Neutrophil (primary cell): Measurements from ENCODE around the gene MLNR.
A peak's percentile ranks its signal among the peaks of the same experiment; 100 is the strongest.

Source experiments
- H3K27ac ChIP-seq: fragments of 200-600 bp; sonication (generic); 2 replicates; pipeline ENCODE4 v1.5.1; 2016; ENCODE audit warnings: mild to moderate bottlenecking, moderate library complexity
- H3K27me3 ChIP-seq: fragments of 200-600 bp; sonication (generic); 2 replicates; pipeline ENCODE4 v1.6.0; 2016; ENCODE audit warnings: mild to moderate bottlenecking
- H3K36me3 ChIP-seq: fragments of 200-600 bp; sonication (generic); 2 replicates; pipeline ENCODE4 v1.5.1; 2017
- H3K4me1 ChIP-seq, 2 experiments: fragments of 200-600 bp in 1 of 2; sonication (generic) in 1 of 2; 1 replicate in 1 of 2; 2 replicates in 1 of 2; pipeline versions ENCODE4 v1.5.1 to v1.6.1; 2013 to 2016; ENCODE audit warnings: low read depth in 1 of 2, low read length in 1 of 2, mild to moderate bottlenecking in 1 of 2, moderate library complexity in 1 of 2; ENCODE audit not compliant: control insufficient read depth in 1 of 2, insufficient read depth in 1 of 2
- H3K4me3 ChIP-seq, 2 experiments: fragments of 200-600 bp in 1 of 2; sonication (generic) in 1 of 2; 1 replicate in 1 of 2; 2 replicates in 1 of 2; pipeline ENCODE4 v1.5.1; 2013 to 2016; ENCODE audit warnings: low read depth in 1 of 2, low read length in 1 of 2, mild to moderate bottlenecking in 1 of 2, moderate library complexity in 1 of 2
- H3K9me3 ChIP-seq: fragments of 200-600 bp; sonication (generic); 2 replicates; pipeline ENCODE4 v1.5.1; 2016
- TF ChIP-seq, protein P1 (sequence below): fragments of 200-600 bp; sonication (generic); IDR thresholded peaks from 2 replicates; pipeline ENCODE4 v1.5.1; 2016; ENCODE audit warnings: antibody characterized with exemption

MLNR gene

DNA sequence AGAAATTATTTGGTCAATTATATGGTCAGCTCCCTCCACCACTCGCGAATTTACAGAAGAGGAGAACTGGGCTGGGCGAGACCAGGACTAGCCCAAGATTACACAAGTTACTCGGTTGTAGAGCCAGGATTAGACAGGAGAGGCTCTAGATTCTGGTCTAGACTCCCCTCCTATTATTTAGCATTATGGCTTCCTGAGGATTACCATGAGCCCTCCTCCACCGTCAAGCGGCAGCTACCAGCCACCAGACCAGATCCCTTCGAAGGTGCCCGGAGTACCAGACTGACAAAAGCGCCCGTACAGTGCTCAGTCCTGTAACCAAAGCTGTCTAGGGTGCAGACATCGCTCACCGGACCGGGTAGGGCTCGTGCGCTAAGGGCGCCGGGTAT lies 497 bp upstream of the MLNR start:
- H3K36me3 ChIP-seq, result no peaks in the 10 kb centered on the region
- H3K27ac ChIP-seq, result peak overlapping the region; percentile 59
- H3K4me1 ChIP-seq, result peaks cover 57 to 61% of the 10 kb centered on the region in 2 experiments
- peak overlapping the region; percentile 74 to 82 for H3K4me3 ChIP-seq
- TF ChIP-seq, protein P1, sequence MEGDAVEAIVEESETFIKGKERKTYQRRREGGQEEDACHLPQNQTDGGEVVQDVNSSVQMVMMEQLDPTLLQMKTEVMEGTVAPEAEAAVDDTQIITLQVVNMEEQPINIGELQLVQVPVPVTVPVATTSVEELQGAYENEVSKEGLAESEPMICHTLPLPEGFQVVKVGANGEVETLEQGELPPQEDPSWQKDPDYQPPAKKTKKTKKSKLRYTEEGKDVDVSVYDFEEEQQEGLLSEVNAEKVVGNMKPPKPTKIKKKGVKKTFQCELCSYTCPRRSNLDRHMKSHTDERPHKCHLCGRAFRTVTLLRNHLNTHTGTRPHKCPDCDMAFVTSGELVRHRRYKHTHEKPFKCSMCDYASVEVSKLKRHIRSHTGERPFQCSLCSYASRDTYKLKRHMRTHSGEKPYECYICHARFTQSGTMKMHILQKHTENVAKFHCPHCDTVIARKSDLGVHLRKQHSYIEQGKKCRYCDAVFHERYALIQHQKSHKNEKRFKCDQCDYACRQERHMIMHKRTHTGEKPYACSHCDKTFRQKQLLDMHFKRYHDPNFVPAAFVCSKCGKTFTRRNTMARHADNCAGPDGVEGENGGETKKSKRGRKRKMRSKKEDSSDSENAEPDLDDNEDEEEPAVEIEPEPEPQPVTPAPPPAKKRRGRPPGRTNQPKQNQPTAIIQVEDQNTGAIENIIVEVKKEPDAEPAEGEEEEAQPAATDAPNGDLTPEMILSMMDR, result no peak
- no peaks in the 10 kb centered on the region for H3K9me3 ChIP-seq
- peaks cover 14% of the 10 kb centered on the region for H3K27me3 ChIP-seq

DNA sequence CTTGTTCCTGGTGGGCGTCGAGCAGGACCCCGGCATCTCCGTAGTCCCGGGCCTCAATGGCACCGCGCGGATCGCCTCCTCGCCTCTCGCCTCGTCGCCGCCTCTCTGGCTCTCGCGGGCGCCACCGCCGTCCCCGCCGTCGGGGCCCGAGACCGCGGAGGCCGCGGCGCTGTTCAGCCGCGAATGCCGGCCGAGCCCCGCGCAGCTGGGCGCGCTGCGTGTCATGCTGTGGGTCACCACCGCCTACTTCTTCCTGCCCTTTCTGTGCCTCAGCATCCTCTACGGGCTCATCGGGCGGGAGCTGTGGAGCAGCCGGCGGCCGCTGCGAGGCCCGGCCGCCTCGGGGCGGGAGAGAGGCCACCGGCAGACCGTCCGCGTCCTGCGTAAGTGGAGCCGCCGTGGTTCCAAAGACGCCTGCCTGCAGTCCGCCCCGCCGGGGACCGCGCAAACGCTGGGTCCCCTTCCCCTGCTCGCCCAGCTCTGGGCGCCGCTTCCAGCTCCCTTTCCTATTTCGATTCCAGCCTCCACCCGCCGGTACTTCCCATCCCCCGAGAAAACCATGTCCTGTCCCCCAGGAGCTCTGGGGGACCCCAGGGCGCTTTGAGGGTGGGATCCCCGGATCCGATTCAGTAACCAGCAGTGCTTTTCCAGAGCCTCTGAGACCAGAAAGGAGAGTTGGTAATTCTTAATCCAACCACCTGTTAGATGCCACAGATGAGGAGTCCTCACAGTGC lies 885 bp downstream of the MLNR start:
- Histone ChIP-seq H3K27ac (peak overlapping the region; percentile 59), H3K4me3 (peak overlapping the region; percentile 74 to 82), H3K27me3 (peaks cover 14% of the 10 kb centered on the region), H3K4me1 (peaks cover 53 to 58% of the 10 kb centered on the region in 2 experiments), H3K9me3 (no peaks in the 10 kb centered on the region), H3K36me3 (no peaks in the 10 kb centered on the region)
- TF ChIP-seq, protein P1, result no peak

DNA sequence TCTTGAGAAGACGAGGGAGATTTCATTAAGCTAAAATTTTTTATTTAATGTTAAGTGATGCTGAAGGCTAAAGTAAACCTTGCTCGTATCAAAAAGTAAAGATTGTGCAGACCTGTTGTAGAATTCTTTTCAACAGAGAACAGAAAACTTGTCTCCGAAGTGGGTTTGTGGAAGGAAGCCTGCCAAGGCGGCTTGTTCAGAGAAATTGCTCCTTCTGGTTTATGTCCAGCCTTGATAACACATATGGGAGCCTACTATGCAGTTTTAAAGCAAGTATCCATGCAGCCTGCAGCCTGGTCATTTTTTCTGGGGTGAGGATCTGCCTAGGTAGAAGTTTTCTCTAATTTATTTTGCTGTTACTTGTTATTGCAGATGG lies 1.4 kb downstream of the MLNR start:
- no peak overlapping the region for H3K27ac ChIP-seq
- no peaks in the 10 kb centered on the region for H3K36me3 ChIP-seq
- H3K4me3 ChIP-seq, result peak overlapping the region in 1 of 2 experiments; percentile 82
- H3K27me3 ChIP-seq, result peaks cover 14% of the 10 kb centered on the region
- peaks cover 49 to 53% of the 10 kb centered on the region in 2 experiments for H3K4me1 ChIP-seq
- H3K9me3 ChIP-seq, result no peaks in the 10 kb centered on the region
- TF ChIP-seq, protein P1, result no peak

DNA sequence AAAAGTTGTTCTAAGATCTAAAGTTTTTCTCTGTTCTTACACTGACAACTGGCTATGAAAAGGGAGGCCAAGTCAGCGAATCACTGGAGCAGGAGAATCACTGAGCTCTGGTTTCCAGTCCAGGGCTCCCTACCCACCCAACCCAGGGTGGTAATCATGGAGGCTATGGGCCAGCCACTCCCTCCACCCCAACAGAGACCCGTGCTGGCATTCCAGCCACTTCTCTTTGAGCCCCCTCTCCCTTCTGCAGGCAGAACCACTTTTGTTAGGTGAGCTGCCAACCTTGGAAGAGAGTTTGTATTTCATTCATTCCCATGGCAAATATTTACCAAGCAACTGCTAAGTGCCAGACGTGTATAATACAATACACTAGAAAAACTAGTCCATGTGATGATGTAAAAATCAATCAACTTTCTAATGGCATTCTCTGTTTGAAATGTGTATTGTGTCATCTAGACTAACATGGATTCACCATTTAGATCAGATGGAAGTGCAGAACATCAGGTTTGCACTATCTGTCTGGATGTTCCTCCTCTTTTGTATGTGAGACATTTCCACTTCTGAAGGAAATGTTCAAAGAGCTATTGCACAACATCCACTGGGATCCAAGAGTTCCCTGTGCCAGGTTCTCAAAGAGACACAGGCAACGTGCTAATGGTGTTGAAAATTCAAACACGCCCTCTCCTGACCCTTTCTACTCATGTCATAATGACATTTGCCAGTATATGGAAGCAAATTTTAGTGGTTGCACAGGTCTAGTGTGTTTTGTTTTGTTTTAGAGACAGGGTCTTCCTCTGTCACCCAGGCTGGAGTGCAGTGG lies 5.3 kb downstream of the MLNR start:
- no peaks in the 10 kb centered on the region for H3K9me3 ChIP-seq
- peaks cover 43 to 46% of the 10 kb centered on the region in 2 experiments for H3K4me1 ChIP-seq
- TF ChIP-seq, protein P1, result no peak
- no peak overlapping the region for H3K27ac ChIP-seq
- no peaks in the 10 kb centered on the region for H3K36me3 ChIP-seq
- no peak overlapping the region for H3K4me3 ChIP-seq
- H3K27me3 ChIP-seq, result peaks cover 11% of the 10 kb centered on the region

DNA sequence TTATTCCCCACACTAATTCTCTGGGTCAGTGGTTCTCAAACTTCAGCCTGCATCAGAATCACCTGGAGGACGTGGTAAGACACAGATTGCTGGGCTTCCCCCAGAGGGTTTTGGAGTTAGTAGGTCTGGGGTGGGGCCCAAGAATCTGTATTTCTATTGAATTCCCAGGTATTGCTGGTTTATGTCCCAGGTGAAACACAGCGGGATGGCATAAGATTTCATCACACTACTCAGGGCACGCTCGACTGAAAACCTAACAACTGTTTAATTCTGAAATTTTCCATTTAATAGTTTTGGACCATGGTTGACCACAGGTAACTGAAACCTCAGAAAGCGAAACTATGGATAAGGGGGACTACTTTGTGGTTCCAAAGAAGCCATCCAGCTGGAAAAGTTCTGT lies 6.5 kb downstream of the MLNR start:
- Histone ChIP-seq H3K27ac (no peak overlapping the region), H3K4me3 (no peak overlapping the region)

More for the DNA sequence above, 6.5 kb downstream of the MLNR start:
- Histone ChIP-seq H3K4me1 (peaks cover 33 to 36% of the 10 kb centered on the region in 2 experiments), H3K9me3 (no peaks in the 10 kb centered on the region), H3K27me3 (no peaks in the 10 kb centered on the region), H3K36me3 (no peaks in the 10 kb centered on the region)
- TF ChIP-seq, protein P1, result no peak
